Stimulated activated CD8-positive, alpha-beta memory T cell treated with anti-CD3 and anti-CD28 coated beads, Interleukin-7, amount 100 ng/mL, for 1 hour (primary cell): ENCODE data around the gene KMT2E.
A peak's percentile ranks its signal among the peaks of the same experiment; 100 is the strongest.
"Not testable (repeated sequence)": the region's sequence is repeated elsewhere in the genome, so short reads cannot be mapped to it uniquely, and the experiment has no call there.

ENCODE experiments used
- DNase-seq, 2 donors: peaks; one replicate each; pipeline ENCODE4 v3.0.0-alpha.2; 2020; ENCODE audit warnings: low read depth in 2 of 2

The KMT2E gene

GRCh38 chr7:105013816-105014692, at the start of gene KMT2E:
Gene KMT2E (plus strand): TSS chr7:105014205. CDS start chr7:105040953, 26,748 bp downstream.
- peak; percentile 80 to 82 for DNase-seq

GRCh38 chr7:104964626-104965236, 49.3 kb upstream of the KMT2E start:
- DNase-seq = no peak

- DNase-seq = no peak
Measured at GRCh38 chr7:104966022-104966421, 48.0 kb upstream of the KMT2E start.

GRCh38 chr7:104967088-104967487, 46.9 kb upstream of the KMT2E start:
- DNase-seq = no peak

- DNase-seq = no peak
Measured at GRCh38 chr7:104967595-104967994, 46.4 kb upstream of the KMT2E start.

GRCh38 chr7:104968648-104969047, 45.4 kb upstream of the KMT2E start:
- DNase-seq = no peak

GRCh38 chr7:104969183-104969582, 44.8 kb upstream of the KMT2E start:
- no peak for DNase-seq

- DNase-seq = no peak
Measured at GRCh38 chr7:104971290-104972071, 42.5 kb upstream of the KMT2E start.

GRCh38 chr7:104972500-104972899, 41.5 kb upstream of the KMT2E start:
- DNase-seq = no peak

GRCh38 chr7:104973227-104973626, 40.8 kb upstream of the KMT2E start:
- DNase-seq = no peak

- DNase-seq = no peak
Measured at GRCh38 chr7:104973909-104974415, 40.0 kb upstream of the KMT2E start.

GRCh38 chr7:104975553-104975952, 38.5 kb upstream of the KMT2E start:
- not testable (repeated sequence) for DNase-seq

- DNase-seq = no peak
Measured at GRCh38 chr7:104976966-104977636, 36.9 kb upstream of the KMT2E start.

GRCh38 chr7:104978460-104978859, 35.5 kb upstream of the KMT2E start:
- DNase-seq = no peak

- no peak for DNase-seq
Measured at GRCh38 chr7:104979167-104979841, 34.7 kb upstream of the KMT2E start.

GRCh38 chr7:104980440-104980839, 33.6 kb upstream of the KMT2E start:
- no peak for DNase-seq

- no peak for DNase-seq
Measured at GRCh38 chr7:104980841-104981671, 32.9 kb upstream of the KMT2E start.

- no peak for DNase-seq
Measured at GRCh38 chr7:104981672-104982037, 32.4 kb upstream of the KMT2E start.

- DNase-seq = no peak
Measured at GRCh38 chr7:104982308-104983075, 31.5 kb upstream of the KMT2E start.
